BLaER1 (cell line): ENCODE data around the gene CORT.
"Not testable (repeated sequence)": the region's sequence is repeated elsewhere in the genome, so short reads cannot be mapped to it uniquely, and the experiment has no call there.

Experiments
- H3K27ac ChIP-seq: shearing (Covaris generic); formaldehyde crosslinking; 2 replicates; pipeline ENCODE4 v1.8.1; 2022
- H3K27me3 ChIP-seq: shearing (Covaris generic); formaldehyde crosslinking; 2 replicates; pipeline ENCODE4 v1.8.1; 2022
- H3K36me3 ChIP-seq: shearing (Covaris generic); formaldehyde crosslinking; 2 replicates; pipeline ENCODE4 v1.8.1; 2022
- H3K4me1 ChIP-seq: shearing (Covaris generic); formaldehyde crosslinking; 2 replicates; pipeline ENCODE4 v1.8.1; 2022
- H3K4me2 ChIP-seq: shearing (Covaris generic); formaldehyde crosslinking; 2 replicates; pipeline ENCODE4 v1.8.1; 2022
- H3K4me3 ChIP-seq: shearing (Covaris generic); formaldehyde crosslinking; 2 replicates; pipeline ENCODE4 v1.8.1; 2022
- H3K9ac ChIP-seq: shearing (Covaris generic); formaldehyde crosslinking; 2 replicates; pipeline ENCODE4 v1.8.1; 2022
- H3K9me3 ChIP-seq: shearing (Covaris generic); formaldehyde crosslinking; 2 replicates; pipeline ENCODE4 v1.8.1; 2022
- H4K20me1 ChIP-seq: shearing (Covaris generic); formaldehyde crosslinking; 2 replicates; pipeline ENCODE4 v1.8.1; 2022
- Cebpa-rat ChIP-seq: shearing (Covaris generic); IDR thresholded peaks from 2 replicates; pipeline ENCODE4 v1.8.1; 2022

Gene CORT

GRCh38 chr1:10451287-10451686 lies 1.5 kb downstream of the CORT start:
- H3K4me3 ChIP-seq, result no peak overlapping the region
- H4K20me1 ChIP-seq, result no peaks in the 10 kb centered on the region
- TF ChIP-seq Cebpa-rat, result no peak
- no peak overlapping the region for H3K4me2 ChIP-seq
- H3K27me3 ChIP-seq, result no peaks in the 10 kb centered on the region
- no peaks in the 10 kb centered on the region for H3K9me3 ChIP-seq
- peaks cover 40% of the 10 kb centered on the region for H3K36me3 ChIP-seq
- H3K27ac ChIP-seq, result no peak overlapping the region
- no peak overlapping the region for H3K9ac ChIP-seq
- H3K4me1 ChIP-seq, result no peaks in the 10 kb centered on the region

- H3K4me3 ChIP-seq, result no peak overlapping the region
- H3K4me2 ChIP-seq, result no peak overlapping the region
- TF ChIP-seq Cebpa-rat, result no peak
- H3K36me3 ChIP-seq, result peaks cover 46% of the 10 kb centered on the region
- no peaks in the 10 kb centered on the region for H3K27me3 ChIP-seq
- no peak overlapping the region for H3K9ac ChIP-seq
- no peak overlapping the region for H3K27ac ChIP-seq
- H3K4me1 ChIP-seq, result peaks cover 24% of the 10 kb centered on the region
- H4K20me1 ChIP-seq, result no peaks in the 10 kb centered on the region
- no peaks in the 10 kb centered on the region for H3K9me3 ChIP-seq
These were observed 6.2 kb downstream of the CORT start for GRCh38 chr1:10456048-10456447.

GRCh38 chr1:10456661-10457060 lies 6.8 kb downstream of the CORT start:
- Histone ChIP-seq H3K9me3 (no peaks in the 10 kb centered on the region), H3K4me3 (no peak overlapping the region), H3K4me1 (peaks cover 24% of the 10 kb centered on the region), H3K4me2 (peak overlapping the region; percentile 63; the same call in 1 of the 2 replicates), H3K27me3 (no peaks in the 10 kb centered on the region), H3K36me3 (peaks cover 52% of the 10 kb centered on the region), H3K27ac (peak overlapping the region; percentile 11; the same call in 1 of the 2 replicates), H4K20me1 (no peaks in the 10 kb centered on the region), H3K9ac (no peak overlapping the region)
- TF ChIP-seq Cebpa-rat, result no peak

- H4K20me1 ChIP-seq, H3K9me3 ChIP-seq, H3K27me3 ChIP-seq, H3K4me3 ChIP-seq: not testable (repeated sequence)
- H3K4me2 ChIP-seq, result peak overlapping the region; percentile 63
- H3K36me3 ChIP-seq, result peaks cover 60% of the 10 kb centered on the region
- H3K9ac ChIP-seq, result peak overlapping the region; percentile 28; the same call in 1 of the 2 replicates
- peak overlapping the region; percentile 11 for H3K27ac ChIP-seq
- peaks cover 24% of the 10 kb centered on the region for H3K4me1 ChIP-seq
These were observed 7.6 kb downstream of the CORT start for GRCh38 chr1:10457462-10457861.

- Histone ChIP-seq H3K36me3 (peaks cover 64% of the 10 kb centered on the region), H3K4me3 (no peak overlapping the region), H3K27me3 (no peaks in the 10 kb centered on the region), H3K9ac (peak overlapping the region; percentile 28; the same call in 1 of the 2 replicates), H4K20me1 (no peaks in the 10 kb centered on the region), H3K4me1 (peaks cover 24% of the 10 kb centered on the region), H3K9me3 (no peaks in the 10 kb centered on the region), H3K27ac (peak overlapping the region; percentile 11), H3K4me2 (peak overlapping the region; percentile 63)
- TF ChIP-seq Cebpa-rat, result no peak
These were observed 8.0 kb downstream of the CORT start for GRCh38 chr1:10457875-10458274.

GRCh38 chr1:10459184-10459583 lies 9.4 kb downstream of the CORT start:
- Histone ChIP-seq H3K4me1 (peaks cover 24% of the 10 kb centered on the region), H3K9me3 (no peaks in the 10 kb centered on the region), H3K4me3 (no peak overlapping the region), H3K9ac (no peak overlapping the region), H3K27me3 (no peaks in the 10 kb centered on the region), H4K20me1 (no peaks in the 10 kb centered on the region), H3K27ac (no peak overlapping the region), H3K36me3 (peaks cover 77% of the 10 kb centered on the region), H3K4me2 (no peak overlapping the region)
- TF ChIP-seq Cebpa-rat, result no peak

GRCh38 chr1:10467078-10467477 lies 17.2 kb downstream of the CORT start:
- H3K27ac ChIP-seq, result no peak overlapping the region
- H3K27me3 ChIP-seq, result no peaks in the 10 kb centered on the region
- H3K9ac ChIP-seq, result no peak overlapping the region
- peaks cover 80% of the 10 kb centered on the region for H3K36me3 ChIP-seq
- H3K4me1 ChIP-seq, result peaks cover 19% of the 10 kb centered on the region
- H3K4me3 ChIP-seq, result no peak overlapping the region
- no peaks in the 10 kb centered on the region for H3K9me3 ChIP-seq
- H3K4me2 ChIP-seq, result no peak overlapping the region
- peaks cover 10% of the 10 kb centered on the region; the same call in 1 of the 2 replicates for H4K20me1 ChIP-seq
- TF ChIP-seq Cebpa-rat, result no peak

GRCh38 chr1:10470043-10470442 lies 20.2 kb downstream of the CORT start:
- Histone ChIP-seq H3K4me2 (no peak overlapping the region), H3K4me1 (peaks cover 33% of the 10 kb centered on the region), H3K4me3 (no peak overlapping the region), H4K20me1 (peaks cover 10% of the 10 kb centered on the region; the same call in 1 of the 2 replicates), H3K9me3 (no peaks in the 10 kb centered on the region), H3K27me3 (no peaks in the 10 kb centered on the region), H3K36me3 (peaks cover 50% of the 10 kb centered on the region), H3K9ac (no peak overlapping the region), H3K27ac (no peak overlapping the region)
- TF ChIP-seq Cebpa-rat, result no peak

GRCh38 chr1:10471411-10472219 lies 21.8 kb downstream of the CORT start:
- Histone ChIP-seq H4K20me1 (peaks cover 10% of the 10 kb centered on the region; the same call in 1 of the 2 replicates), H3K36me3 (peaks cover 34% of the 10 kb centered on the region), H3K4me2 (peak overlapping the region; percentile 79), H3K27me3 (no peaks in the 10 kb centered on the region), H3K4me3 (peak overlapping the region; percentile 89), H3K9ac (peak overlapping the region; percentile 86), H3K9me3 (no peaks in the 10 kb centered on the region), H3K4me1 (peaks cover 46% of the 10 kb centered on the region), H3K27ac (peak overlapping the region; percentile 79)
- TF ChIP-seq Cebpa-rat, result no peak
